HT1080 (cell line): Measurements from ENCODE around the gene CFAP61. TPM values are rescaled to one million over a fixed set of nuclear protein-coding genes. Genes with fewer than 3 reads are reported as not detected.
"Not testable (repeated sequence)": the region's sequence is repeated elsewhere in the genome, so short reads cannot be mapped to it uniquely, and the experiment has no call there.

Source experiments
- DNase-seq: peaks from one replicate; pipeline ENCODE4 v3.0.0-alpha.2; 2015; ENCODE audit warnings: low read depth
- total RNA-seq: library from RNA; depleted of rRNA; stranded (reverse); fragments of >200 nt; shearing (Covaris generic); gene quantifications from 2 replicates; pipeline ENCODE4 v1.2.3, GENCODE V29; 2014

Gene CFAP61
- total RNA-seq, 1 experiment from 2014 or later, result 0.35 TPM

- DNase-seq, result no peak
Measured at GRCh38 chr20:20318365-20319161, 266.2 kb downstream of the CFAP61 start.

- no peak for DNase-seq
Measured at GRCh38 chr20:20321134-20321533, 268.8 kb downstream of the CFAP61 start.

DNA sequence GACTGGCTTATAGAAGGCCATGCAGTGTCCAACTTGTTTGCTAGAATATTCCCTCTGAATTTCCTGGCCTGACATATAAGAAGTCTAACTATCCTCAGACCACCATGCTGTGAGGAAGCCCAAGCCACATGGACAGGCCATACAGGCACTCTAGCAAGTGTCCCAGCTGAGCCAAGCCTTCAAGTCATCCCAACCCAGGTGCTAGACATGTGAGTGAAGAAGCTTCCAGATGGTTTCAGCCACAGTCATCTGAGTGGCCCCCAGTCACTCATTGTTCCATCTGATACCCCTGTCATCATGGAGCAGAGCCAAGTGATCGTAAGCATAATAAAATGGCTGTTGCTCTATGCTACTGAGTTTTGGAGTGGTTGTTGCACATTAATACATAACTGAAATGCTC, 269.6 kb downstream of the CFAP61 start:
- DNase-seq, result no peak

DNA sequence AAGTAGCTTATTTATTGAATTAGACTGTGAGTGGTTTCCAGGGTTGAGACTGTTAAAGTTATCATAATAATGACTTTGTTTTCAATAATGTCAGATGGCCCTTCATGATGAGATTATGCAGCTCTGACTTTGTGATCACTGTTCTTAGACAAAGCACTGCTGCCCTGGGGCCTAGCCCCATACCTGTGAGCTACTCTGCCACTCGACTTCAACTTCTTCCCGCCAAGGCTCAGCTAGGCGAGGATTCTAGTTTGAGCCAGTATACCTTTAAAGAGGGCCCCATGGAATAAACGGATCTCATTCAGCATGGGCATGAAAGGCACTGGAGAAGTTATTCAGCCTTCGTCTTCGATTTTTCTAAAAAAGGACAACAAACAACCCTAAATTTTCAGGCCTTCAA, 270.6 kb downstream of the CFAP61 start:
- no peak for DNase-seq

GRCh38 chr20:20327746-20328145, 275.4 kb downstream of the CFAP61 start:
- DNase-seq, result peak; percentile 82

DNA sequence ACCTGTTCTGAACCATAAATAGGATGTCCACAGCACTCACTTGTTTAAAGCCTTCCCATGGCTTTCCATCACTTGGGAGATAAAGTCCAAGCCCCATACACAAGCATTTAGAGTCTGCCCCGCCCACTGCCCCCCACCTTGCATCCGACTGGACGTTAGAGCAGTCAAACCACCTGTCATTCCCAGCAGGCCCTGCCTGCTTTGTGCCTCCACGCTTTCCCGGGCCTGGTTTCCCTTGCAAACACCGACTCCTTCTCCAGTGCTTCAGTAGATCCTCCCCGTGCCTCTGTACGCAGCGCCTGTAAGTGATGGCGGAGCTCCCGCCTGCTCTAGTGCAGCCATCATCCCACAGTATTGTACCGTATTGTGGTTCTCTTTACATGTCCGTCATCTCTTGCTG, 277.2 kb downstream of the CFAP61 start:
- DNase-seq, result no peak

GRCh38 chr20:20331156-20331555, 278.8 kb downstream of the CFAP61 start:
- no peak for DNase-seq

- no peak for DNase-seq
Measured at GRCh38 chr20:20331817-20332216, 279.5 kb downstream of the CFAP61 start.

DNA sequence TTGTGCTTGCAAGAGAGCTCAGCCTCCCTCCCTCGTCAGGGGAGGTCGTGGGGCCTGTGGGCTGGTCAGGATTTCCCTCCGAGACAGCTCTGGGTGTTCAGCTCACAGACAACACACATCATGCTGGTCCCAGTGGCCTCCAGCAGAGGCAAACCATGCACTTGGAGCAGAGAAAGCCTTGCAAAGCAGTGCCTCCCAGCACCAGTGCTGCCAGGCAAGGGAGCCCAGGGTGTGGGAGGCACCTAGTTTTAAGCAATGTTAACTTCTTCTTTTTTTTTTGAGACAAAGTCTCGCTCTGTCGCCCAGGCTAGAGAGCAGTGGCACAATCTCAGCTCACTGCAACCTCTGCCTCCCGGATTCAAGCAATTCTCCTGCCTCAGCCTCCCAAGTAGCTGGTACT, 281.5 kb downstream of the CFAP61 start:
- no peak for DNase-seq

- DNase-seq, result no peak
Measured at GRCh38 chr20:20334489-20334888, 282.2 kb downstream of the CFAP61 start.

DNA sequence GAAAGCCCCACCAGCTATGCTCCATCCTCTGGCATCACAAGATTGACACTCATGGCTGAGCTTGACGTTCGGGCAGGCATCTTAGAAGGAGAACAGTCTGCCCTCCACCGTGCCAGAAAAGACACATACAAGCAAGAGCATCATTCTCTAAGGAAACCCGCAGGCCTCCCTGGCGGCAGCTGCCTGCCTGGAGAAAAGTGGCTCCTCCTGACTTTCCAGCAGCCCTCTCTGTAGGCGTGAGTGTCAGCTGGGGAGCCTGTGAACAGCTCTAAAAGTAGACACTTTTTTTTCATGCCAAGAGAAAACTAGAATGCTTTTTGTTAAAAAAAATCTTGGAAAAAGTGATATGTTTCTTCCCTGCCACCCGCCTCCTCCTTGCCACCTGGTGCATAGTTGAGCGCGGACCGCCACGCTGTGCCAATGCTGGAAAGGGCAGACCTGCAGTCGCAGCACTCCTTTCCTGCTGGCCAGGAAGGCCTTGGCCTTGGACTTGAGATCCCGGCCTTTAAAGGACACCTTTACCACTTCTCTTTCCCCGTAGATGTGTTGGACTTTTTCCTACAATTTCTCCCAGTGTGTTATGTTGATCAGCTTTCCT, 285.9 kb downstream of the CFAP61 start:
- no peak for DNase-seq

DNA sequence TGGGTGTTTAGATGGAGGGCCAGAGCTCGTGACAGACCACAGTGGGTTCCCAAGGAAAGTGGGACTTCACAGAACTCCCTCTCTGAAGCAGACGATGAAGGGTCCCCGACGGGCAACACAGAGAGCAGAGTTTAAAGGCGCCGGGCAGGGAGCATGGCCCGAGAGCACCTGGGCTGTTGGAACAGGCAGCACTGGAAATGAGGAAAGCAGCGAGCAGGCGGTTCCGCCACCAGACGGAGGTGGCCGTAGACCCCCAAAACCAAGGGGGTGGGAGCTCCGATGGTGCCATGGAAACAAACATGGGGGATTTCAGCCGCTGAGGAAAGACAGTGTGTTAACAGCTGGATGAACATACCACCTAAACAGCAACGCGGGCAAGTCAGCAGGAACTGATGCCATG, 288.1 kb downstream of the CFAP61 start:
- no peak for DNase-seq

- DNase-seq, result no peak
Measured at GRCh38 chr20:20341371-20341770, 289.0 kb downstream of the CFAP61 start.

DNA sequence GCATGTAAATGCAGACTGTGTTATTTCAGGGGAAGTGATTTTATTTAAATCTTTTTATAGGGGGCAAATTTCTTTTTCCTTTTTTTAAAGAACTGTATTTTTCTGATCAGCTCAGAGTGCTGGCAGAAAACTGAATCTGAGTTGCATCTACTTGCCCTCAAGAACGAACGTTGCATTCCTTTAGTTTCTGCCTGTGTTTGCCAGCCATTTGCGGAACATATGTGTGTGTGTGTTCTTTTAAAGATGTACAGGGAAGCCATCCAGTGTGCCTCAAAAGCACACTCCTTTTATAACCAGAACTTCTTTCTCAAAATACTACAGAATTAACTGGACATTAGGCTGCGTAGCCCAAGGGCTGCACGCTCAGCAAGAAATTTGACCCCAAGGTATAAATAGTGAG, 289.7 kb downstream of the CFAP61 start:
- no peak for DNase-seq

GRCh38 chr20:20343932-20344331, 291.6 kb downstream of the CFAP61 start:
- DNase-seq, result peak; percentile 19

GRCh38 chr20:20344476-20344875, 292.1 kb downstream of the CFAP61 start:
- DNase-seq, result no peak

DNA sequence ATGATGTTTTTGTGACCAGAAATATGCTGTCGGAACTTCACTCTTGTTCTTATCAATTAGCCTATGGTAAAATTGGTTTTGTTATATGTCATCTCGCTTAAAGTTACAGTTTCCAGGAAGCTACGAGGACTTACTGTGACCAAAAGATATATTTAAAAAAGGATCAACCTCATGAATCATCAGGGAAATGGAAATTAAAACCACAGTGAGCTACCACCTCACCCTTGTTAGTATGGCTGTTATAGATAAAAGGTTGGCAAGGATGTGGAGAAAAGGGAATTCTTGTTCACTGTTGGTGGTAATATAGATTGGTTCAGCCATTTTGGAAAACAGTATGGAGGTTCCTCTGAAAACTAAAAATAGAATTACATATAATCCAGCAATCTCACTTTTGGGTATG, 301.2 kb downstream of the CFAP61 start:
- DNase-seq, result peak; percentile 23

- DNase-seq, result not testable (repeated sequence)
Measured at GRCh38 chr20:20355503-20355902, 303.2 kb downstream of the CFAP61 start.

DNA sequence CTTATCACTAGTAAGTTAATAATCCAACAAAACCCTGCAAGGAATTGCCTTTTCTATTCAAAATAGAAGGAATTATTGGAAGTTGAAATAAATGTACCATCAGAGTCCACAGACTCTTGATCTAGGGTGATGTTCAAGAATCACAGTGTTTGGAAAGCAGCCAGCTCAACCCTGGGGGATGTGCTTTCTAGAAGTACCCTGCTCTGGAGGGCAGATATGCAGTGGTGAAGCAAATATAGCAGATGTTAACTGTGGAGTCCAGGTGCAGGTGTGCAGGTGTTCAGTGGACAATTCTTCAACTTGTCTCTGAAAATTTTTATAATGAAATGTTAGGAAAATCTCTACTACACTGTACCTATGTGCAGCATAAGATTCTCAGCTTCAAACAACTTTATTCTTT, 306.5 kb downstream of the CFAP61 start:
- no peak for DNase-seq

DNA sequence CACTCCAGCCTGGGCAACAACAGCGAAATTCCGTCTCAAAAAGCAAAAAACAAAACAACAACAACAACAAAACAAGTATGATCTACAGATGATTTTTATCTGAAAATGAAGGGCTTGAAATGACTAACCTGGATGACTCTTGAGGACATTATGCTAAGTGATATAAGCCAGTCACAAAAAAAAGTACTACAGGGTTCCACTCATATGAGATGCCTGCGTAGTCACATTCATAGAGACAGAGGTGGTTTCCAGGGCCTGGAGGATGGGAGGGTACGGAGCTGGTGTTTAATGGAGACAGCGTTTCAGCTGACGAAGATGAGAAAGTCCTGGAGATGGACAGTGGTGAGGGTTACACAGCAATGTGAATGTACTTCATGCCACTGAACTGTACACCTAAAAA, 307.3 kb downstream of the CFAP61 start:
- DNase-seq, result no peak

DNA sequence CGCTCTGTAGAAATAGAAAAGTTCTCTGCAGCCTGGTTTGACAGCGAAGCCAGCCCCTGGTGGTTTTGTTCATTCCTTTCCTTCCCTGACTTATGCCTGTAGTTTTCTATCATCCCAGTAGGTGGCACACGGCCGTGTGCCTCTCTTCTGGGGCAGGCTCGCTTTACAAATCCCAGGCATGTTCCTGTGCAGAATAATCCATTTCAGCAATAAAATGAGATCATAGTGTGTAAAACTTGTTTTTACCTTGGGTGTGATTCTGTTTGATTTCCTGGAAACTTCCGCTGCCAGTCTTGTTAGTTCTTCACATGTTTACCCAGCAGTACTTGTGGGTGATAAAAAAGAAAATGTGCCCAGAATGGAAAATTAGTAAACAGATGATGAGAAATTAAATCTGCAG, 308.1 kb downstream of the CFAP61 start:
- peak; percentile 64 for DNase-seq

DNA sequence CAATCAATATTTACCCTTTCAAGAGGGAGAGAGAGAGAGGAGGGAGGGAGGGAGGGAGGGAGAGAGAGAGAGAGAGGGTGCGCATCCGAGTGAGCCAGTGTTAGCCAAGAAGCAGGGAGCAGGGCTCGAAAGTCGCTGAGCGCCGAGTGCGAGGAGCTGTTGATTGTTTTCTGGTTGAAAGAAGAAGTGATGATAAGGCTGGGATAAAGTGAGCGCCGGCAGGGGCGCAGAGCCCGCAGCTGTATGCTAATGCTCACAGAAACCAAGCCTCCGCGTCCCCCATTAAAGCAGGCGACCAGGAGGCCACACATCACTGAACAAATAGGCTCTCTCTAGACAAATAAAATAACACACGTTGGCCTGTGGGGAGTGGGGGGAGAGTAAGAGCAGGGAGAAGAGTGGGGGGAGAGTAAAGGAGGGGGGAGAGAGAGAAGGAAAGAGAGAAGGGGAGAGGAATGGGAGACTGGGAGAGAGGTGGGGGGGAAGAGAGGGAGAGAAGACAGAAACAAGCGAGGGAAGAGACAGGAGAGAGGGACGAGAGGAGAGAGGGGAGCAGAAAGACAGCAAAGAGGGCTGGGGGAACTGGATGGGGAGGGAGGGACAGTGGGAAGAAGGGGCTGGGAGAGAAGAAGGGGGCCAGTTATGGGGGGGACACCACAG, 310.6 kb downstream of the CFAP61 start:
- DNase-seq, result no peak

GRCh38 chr20:20363434-20363798, 311.1 kb downstream of the CFAP61 start:
- no peak for DNase-seq
